UCSD-AML1 (cell line): ENCODE data around the gene MBTD1.
"Not testable (repeated sequence)": the region's sequence is repeated elsewhere in the genome, so short reads cannot be mapped to it uniquely, and the experiment has no call there.

Experiments
- DNase-seq: peaks from one replicate; lab custom pipeline; 2025; ENCODE audit not compliant: unreplicated experiment; lab: John Stamatoyannopoulos, UW

Gene MBTD1

DNA sequence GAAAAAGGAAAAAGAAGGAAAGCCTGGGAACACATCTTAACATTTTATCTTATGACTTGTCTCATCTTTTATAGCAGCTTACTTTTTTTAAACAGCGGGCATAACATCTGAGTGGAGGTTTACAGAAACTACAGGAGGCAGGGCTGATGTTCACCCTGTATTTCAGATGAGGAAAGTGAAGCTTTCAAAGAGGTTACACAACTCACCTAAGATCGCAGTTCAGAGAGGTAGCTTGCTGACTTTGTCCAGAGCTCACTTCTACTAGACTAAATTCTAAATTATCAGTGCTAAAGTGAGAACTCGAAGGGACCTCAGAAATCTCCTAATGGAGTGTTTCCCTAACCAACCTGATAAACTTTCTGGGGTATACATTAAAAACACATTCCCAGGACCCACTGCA lies 3.7 kb downstream of the MBTD1 start:
- DNase-seq, result no peak

GRCh38 chr17:51255673-51256072 lies 4.2 kb downstream of the MBTD1 start:
- no peak for DNase-seq

- DNase-seq, result no peak
These were observed 8.8 kb downstream of the MBTD1 start for GRCh38 chr17:51251010-51251409.

GRCh38 chr17:51250314-51250840 lies 9.5 kb downstream of the MBTD1 start:
- no peak for DNase-seq

DNA sequence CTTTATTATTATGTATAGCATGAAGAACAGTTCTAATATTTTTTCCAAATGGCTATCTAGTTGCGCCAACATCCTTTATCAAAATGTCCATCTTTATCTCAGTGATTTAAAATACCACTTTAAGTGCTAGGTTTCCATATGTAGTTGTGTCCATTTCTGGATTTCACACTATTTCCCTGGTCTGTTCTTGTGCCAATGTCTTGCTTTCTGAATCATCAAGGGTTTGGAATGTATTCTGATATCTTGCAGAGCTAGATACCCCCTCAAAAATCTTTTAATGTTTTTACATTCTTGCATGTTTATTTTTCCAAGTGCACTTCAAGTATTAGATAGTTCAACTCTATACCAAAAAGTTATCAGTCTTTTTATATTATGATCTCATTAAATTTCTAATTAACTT lies 14.3 kb downstream of the MBTD1 start:
- DNase-seq, result no peak

GRCh38 chr17:51244041-51244440 lies 15.8 kb downstream of the MBTD1 start:
- no peak for DNase-seq

DNA sequence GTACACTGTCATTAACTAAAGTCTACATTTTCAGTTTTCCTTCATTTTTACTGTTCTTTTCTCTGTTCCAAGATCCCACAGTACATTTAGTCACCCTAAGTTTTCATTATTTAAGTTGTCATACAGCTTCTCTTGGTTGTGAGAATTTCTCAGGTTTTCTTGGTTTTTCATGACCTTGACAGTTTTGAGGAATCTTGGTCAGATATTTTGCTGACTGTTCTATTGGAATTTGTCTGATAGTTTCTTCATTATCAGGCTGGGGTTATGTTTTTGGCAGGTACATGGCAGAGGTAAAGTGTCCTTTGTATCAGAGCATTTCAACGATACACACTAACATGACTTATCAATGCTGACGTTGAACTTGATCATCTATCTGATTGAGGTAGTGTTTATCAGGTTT lies 19.6 kb downstream of the MBTD1 start:
- DNase-seq, result no peak

DNA sequence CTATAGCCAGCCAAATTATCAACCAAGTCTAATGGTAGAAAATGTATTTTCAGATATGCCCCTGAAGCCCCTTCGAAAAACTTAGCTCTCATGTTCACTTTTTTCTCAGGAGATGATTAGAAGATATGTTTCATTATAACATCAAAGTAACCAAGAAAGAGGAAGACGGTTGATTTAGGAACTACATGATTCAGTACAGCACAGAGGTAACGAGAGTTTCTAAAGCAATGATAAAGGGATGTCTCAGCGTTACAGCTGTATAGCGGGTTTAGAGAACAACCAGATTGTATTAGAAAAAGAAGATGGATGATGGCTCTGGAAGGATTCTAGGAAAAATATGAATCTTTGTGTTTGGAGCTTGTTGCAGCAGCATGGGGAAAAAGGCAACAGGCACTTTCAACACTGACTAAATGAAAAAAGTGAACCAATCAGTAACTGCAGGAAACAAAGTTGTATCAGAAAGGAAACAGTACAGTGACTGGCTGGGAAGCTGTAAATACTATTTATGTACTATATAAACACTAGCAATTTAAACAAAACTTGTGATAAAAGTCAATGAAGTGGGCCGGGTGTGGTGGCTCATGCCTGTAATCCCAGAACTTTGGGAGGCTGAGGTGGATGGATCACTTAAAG lies 21.5 kb downstream of the MBTD1 start:
- no peak for DNase-seq

DNA sequence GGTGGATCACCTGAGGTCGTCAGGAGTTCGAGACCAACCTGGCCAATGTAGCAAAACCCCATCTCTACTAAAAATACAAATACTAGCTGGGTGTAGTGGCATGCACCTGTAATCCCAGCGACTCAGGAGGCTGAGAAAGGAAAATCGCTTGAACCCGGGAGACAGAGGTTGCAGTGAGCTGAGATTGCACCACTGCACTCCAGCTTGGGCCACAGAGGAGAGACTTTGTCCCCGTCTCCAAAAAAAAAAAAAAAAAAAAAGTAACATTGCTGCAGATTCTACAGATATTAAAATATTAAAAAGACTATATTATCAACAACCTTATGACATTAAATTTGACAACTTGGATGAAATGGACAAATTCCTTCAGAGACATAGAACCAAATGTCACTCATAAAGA lies 25.7 kb downstream of the MBTD1 start:
- DNase-seq, result no peak

DNA sequence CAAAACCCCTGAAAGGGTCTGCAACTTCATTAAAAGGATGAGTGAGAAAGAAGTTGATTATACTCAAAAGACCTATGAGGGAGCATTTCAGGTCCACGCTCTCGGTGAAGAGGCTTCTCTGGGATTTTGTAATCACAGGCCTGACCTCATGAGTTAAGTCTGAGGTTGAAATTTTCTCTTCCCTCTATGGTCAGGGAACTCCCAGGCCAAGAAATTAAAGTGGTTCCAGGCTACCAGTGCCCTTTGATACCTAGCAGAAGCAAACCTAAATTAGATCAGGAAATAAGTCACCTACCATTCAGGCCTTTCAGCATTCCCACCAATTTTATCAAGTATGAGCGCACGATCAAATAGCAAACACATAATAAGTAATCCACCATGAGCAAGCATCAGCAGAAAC lies 27.9 kb downstream of the MBTD1 start:
- DNase-seq, result no peak

DNA sequence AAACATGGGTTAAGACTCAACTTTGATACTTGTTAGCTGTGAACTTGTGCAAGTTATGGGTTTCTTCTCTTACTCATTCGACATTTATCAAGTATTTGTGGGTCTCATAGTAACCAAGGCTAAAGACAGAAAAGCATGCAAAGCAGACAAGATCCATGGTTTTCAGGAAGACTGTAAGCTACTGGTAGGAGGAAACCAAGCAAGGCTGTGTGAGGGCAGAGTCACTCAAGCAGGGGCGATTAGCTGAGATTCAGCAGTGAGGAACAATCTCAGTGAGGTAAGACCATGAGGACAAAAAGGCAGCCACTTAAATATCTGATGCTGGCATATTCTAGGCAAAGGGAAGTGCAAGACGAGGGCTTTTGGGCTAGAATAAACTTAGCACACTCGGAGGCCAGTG lies 29.5 kb downstream of the MBTD1 start:
- DNase-seq, result no peak

DNA sequence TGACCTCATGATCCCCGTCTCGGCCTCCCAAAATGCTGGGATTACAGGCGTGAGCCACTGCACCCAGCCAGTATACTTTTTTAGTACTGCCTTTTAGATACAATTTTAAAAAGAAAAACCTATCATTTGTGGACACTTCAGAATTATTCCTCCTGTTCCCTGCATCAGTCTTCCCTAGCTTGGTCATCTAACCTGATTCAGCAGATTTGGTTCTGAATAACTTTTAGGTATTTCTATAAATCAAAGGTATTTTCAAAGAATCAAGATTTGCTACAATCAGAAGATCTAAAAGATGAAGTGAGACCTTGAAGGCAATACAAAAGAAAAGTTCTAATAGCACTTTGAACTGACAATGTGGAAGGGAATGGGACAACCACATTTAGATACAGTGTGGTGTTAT lies 30.0 kb downstream of the MBTD1 start:
- DNase-seq, result no peak

DNA sequence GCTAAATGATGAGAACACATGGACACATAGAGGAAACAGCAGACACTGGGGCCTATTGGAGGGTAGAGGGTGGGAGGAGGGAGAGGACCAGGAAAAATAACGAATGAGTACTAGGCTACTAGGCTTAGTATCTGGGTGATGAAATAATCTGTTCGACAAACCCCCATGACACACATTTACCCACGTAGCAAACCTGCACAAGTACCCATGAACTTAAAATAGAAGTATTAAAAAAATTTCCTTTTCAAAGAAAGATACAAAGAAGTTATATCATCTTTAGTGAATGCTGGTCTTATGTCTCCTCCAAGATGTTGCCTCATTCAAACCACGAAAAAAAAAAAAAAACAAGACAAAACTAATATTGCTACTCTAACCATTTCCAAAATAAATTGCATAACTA lies 31.7 kb downstream of the MBTD1 start:
- no peak for DNase-seq

DNA sequence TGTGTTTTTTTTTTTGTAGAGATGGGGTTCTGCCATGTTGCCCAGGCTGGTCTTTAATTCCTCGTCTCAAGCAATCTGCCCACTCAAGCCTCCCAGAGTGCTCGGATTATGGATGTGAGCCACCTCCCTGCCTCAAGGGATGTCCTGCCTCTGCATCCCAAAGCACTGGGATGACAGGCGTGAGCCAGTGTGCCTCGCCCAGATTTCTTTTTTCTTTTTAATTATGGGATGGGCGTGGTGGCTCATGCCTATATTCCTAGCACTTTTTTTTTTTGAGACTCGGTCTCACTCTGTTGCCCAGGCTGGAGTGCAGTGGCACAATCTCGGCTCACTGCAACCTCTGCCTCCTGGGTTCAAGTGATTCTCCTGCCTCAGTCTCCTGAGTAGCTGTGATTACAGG lies 34.3 kb downstream of the MBTD1 start:
- not testable (repeated sequence) for DNase-seq

DNA sequence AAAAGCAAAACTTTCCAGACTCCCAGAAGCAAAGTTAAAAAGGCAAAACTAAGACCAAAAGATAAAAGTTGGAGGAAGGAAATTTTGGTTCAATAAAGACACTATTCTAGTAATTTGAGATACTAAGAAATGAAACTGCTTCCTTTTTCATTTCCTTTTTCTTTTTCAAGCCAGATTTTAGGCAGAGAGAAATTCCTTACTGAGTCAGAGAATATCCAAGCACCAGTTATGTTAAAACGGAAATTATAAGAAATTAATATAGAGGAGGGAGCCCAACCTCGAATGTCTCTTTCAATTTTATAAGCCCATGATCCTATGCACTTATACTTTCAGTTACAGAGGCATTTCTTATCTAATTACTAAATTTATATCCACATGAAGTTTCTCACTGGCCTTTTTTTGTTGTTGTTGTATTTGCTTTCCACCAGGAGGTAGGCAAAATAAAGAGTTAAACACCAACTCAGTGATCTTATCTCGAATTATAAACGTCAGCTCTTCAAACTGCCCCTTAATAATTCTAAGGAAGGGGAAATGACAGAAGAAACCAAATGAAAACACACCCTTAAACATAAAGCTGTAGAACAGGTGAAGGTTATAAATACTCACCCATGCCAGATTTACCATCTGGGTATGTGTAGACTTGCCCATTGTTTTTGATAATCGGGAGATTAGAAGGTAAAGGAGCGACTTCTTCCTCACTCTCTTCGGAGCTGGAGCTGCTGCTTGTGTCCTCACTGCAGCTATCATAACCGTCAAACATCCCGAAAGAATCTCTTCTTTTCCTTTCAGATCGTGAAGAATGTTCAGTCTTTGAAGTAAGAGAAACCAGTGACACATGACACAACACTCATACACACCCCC lies 35.2 kb downstream of the MBTD1 start:
- no peak for DNase-seq

- DNase-seq, result no peak
These were observed 38.5 kb downstream of the MBTD1 start for GRCh38 chr17:51221322-51221721.

- no peak for DNase-seq
These were observed 41.9 kb downstream of the MBTD1 start for GRCh38 chr17:51217946-51218345.

DNA sequence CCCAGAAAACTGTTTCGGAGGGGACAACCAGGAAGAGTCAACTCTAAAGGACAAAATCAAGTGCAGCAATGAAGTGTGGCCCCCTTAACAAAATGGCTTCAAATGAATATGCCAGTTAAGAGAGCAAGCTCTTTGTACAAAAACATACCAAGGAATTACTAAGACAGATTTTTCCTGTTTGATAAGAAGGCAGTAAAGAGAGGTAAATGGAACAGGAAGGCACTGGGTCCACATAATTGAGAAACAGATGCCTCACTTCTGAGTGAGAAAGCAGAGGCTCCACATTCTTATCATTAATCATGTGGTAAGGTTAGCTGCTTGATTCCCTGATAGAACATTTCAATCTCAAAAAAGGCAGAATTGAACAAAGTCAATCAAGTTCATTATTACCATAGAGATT lies 44.9 kb downstream of the MBTD1 start:
- DNase-seq, result no peak

DNA sequence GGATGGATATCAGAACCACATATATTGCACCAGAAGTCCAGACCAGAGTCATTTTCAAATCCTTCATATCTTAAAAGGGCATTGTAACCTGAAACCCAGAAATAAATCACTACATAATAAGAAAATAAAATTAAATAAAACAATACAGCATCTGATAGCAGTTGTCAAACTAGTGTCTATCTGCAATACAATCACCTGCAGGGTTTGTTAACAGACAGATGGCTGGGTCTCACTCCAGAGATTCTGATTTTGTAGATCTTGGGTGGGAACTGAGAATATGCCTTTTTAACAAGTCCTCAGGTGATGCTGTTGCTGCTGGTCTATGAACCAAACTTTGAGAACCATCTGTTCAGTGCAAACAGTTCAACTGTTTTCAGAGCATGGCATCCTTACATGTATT lies 56.0 kb downstream of the MBTD1 start:
- no peak for DNase-seq

DNA sequence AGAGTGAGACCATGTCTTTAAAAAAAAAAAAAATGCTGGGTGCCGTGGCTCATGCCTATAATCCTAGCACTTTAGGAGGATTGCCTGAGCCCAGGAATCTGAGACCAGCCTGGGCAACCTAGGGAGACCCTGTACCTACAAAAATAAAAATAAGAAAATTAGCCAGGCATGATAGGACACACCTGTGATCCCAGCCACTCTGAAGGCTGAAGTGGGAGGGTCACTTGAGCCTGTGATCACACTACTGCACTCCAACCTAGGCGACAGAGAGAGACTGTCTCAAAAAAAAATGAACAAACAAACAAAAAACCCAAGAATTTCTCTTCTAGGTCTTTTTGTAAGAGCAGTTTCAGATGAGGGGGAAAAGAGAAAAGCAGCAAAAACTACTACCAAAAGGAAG lies 59.0 kb downstream of the MBTD1 start:
- DNase-seq, result no peak

- no peak for DNase-seq
These were observed 59.6 kb downstream of the MBTD1 start for GRCh38 chr17:51200295-51200694.

- DNase-seq, result no peak
These were observed 62.1 kb downstream of the MBTD1 start for GRCh38 chr17:51197754-51198153.
